Astrocyte (in vitro differentiated cells and primary cell): ENCODE measurements around the gene GFOD1.

Source experiments
- CTCF ChIP-seq: IDR thresholded peaks from 2 replicates; pipeline ENCODE4 v1.5.1; 2011; ENCODE audit warnings: low read depth, mild to moderate bottlenecking, inconsistent platforms, low read length, moderate library complexity; ENCODE audit not compliant: insufficient read depth
- EZH2 ChIP-seq: IDR thresholded peaks from 2 replicates; pipeline ENCODE4 v1.6.1; 2012; ENCODE audit warnings: mild to moderate bottlenecking, low read length, inconsistent platforms; ENCODE audit not compliant: insufficient read depth

DNA sequence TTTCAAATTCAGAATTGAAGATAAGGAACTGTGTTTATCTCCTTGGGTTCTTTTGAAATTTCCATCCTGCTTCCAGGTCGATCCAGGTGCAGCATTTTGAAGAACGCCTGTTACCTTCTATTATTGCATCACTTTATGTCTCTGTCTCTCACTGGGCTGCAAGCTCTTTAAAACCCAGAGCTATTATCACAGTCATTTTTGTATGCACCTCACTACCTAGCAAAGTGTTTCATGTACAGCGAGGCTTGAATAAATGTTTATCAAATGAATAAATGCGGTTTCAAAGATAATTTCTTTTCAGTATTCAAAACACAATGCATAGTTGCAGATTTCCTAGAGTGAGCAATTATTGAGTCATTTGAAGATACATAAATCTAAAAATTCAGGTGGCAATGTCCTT is 34.2 kb downstream of the GFOD1 start:
- TF ChIP-seq CTCF (no peak), EZH2 (no peak)
